Activated CD8-positive, alpha-beta memory T cell treated with anti-CD3 and anti-CD28 coated beads, Interleukin-2, amount 50 U/mL, for 24 hours (primary cell): ENCODE data around the gene LOC128125822.
"Not testable (repeated sequence)": the region's sequence is repeated elsewhere in the genome, so short reads cannot be mapped to it uniquely, and the experiment has no call there.

Experiments used
- DNase-seq: peaks from one replicate; pipeline ENCODE4 v3.0.0-alpha.2; 2020; ENCODE audit errors: extremely low read depth

Gene LOC128125822

DNA sequence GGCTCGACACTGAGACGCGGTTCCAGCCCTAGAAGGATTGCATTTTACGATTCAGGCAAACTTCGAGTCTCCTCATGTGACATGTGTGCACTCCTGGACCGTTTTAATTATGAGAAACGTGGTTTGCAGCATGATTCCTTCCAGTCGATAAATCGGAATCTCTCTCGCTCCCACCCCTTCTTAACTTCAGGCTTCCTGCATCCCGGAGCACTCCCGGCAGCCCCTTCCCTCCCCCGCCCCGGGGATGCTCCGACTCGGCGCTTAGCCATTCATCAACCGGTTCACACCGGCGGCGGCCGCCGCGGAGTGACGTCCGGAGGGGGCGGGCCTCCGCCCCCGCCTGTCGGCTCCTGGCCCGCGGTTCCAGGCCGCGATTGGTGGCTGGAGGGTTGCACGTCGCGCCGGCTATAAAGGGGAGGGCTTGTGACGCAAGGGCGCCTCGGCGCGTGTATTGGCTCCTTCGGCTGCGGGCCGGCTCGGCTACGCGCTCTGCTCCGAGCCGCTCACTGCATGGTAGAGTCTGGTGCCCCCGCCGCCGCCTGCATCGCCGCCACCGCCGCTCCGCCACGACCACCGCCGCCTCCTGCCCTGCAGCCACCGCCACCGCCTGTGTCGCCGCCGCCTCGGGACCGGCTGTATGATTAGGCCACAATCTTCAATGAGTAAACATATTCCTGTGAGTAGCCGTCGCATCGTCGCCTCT, at the start of gene LOC128125822, which contains the start of gene PTP4A1:
TSS of gene LOC128125822 (plus strand) at position 437 of the 703 bp plus-strand sequence.
TSS of gene PTP4A1 (plus strand) at position 437 of the 703 bp plus-strand sequence. CDS start 4,401 bp downstream, outside the sequence.
- DNase-seq, result peak; percentile 88

DNA sequence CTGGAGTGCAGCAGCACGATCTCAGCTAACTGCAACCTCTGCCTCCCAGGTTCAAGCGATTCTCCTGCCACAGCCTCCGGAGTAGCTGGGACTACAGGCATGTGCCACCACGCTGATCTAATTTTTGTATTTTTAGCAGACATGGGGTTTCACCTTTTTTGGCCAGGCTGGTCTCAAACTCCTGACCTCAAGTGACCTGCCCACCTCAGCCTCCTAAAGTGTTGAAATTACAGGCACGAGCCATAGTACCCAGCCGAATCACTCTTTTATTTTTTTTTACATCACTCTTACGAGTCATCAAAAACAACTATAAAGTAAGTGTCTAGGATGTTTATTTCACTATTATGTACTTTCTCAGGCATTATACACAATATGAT, 49.4 kb upstream of the LOC128125822 start:
- not testable (repeated sequence) for DNase-seq

DNA sequence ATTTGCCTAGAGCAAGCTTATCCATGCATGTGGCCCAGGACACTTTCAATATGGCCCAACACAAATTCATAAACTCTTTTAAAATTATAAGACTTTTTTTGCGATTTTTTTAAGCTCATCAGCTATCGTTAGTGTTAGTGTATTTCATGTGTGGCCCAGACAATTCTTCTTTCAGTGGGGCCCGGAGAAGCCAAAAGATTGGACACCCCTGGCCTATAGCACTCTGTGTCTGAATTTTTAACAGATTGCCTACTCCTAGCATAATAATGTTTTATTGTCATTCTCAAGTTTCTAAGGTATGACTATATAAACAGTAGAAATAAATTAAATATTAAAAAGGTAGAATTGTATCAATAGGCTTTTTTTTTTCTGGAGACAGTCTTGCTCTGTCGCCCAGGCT, 48.6 kb upstream of the LOC128125822 start:
- DNase-seq, result no peak

DNA sequence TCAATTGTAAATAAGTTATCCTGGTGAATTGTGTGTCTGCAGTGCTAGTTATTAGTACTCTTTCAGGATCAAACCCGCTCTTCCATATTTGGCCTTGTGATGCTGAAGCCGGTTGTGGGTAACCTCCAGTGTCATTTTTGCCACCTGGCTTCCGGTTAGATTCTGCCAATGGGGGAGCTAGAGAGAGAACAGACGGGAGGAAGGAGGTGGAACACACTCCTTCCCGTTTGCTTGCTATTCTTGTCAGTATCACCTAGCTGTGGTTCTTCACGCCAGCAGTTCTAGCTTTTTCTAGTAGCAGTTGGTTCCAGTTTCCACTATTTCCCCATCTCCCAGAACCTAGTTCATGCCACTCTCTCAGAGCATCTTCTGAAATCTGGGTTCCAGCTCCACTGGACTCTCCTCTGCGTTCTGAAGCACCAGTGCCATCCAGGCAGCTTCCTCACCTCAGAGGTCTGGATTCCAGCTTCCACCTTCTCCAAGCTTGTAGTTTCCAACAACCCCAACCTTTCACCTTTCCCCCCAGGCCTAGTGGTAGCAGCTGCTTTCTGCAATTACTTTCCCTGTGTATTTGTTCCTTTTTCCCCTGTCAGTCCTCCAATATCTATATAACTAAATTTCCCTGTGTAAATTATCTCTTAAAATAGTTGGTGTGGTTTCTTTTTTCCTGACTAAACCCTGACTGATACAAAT, 46.9 kb upstream of the LOC128125822 start:
- no peak for DNase-seq

DNA sequence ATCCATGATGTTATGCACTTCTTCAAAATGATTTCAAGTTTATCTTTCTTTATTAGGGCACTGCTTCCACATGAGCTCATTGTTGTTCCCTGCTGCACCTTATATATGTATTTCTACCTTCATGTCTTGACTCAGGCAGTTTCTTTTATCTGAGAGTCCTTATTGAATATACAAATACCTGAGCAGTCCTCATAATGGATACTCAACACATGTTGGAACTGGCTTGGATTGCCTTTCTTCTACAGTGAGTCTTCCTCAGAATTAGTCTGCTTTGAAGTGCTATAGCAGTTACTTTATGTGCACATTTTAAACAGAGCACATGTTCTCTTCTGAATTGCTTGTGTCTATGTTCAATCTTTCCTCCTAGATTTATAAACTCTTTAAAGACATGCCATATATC, 45.3 kb upstream of the LOC128125822 start:
- no peak for DNase-seq

DNA sequence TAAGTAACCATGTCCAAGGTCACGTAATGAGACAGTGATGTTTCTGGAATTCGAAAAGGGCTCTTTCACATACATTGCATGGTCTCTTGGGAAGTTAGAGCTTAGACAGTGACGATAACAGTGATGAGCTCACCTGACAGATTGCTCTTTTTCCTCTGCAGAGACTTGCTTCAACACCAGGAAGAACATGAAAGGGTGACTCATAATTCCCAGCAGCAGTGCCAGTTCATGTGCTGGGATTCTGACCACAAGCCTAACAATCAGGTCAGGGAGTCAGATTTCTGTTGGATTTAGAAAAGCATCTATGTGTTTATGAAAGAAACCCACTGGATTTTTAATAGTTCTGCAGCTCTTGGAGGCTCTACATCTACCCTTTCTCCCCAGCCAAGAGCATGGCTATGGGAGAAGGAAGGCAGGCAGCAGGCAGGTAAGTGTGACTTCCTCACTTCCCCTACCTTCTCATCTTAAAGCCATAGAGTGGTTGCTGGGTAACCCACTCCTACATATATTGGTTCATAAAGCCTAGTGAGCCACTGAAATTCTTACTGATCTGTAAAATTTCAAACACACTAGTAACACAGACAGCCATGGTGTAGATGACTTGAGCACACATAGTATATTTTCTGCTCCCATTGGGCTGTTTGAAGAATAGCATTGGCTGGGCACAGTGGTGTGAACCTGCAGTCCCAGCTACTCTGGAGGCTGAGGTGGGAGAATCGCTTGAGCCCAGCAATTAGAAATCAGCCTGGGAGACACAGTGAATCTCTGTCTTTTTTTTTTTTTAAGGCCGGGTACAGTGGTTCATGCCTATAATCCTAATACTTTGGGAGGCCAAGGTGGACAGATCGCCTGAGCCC, 44.4 kb upstream of the LOC128125822 start:
- DNase-seq, result no peak

DNA sequence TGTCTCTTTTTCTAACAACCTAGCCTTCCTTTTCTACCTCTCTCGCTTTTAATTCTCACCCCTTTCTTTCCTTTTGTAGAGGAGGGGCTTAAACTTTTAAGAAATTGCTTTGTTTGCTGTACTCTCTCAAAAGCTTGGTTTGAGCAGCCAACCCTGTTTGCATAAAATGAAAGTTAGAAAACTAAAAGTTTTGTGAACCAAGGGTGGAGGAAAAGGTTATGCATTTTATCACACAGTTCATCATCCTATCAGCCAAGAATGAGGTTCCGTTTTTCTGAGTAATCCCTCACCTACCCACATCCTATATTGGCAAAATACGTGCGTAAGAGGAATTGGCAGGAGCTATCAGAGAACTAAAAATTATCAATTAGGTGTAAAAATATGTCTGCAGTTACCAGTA, 42.8 kb upstream of the LOC128125822 start:
- DNase-seq, result no peak

DNA sequence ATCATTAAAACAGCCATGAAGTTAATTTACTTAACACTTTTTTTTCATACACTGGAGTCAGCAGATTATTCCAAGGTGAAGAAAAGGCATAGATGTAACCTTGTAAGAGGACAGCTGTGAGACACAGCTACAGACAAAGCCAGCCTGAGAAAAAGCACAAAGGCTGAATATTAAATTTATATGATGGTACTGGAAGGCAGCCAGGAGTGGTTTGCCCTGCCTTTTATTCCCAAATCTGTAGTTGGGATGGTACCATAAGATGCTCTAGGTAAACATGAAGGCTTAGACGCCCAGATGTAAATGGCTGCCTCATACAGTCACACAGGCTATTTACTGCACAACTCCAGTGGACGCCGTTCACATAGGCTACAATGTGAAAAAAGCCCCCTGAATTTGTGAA, 42.1 kb upstream of the LOC128125822 start:
- DNase-seq, result no peak

DNA sequence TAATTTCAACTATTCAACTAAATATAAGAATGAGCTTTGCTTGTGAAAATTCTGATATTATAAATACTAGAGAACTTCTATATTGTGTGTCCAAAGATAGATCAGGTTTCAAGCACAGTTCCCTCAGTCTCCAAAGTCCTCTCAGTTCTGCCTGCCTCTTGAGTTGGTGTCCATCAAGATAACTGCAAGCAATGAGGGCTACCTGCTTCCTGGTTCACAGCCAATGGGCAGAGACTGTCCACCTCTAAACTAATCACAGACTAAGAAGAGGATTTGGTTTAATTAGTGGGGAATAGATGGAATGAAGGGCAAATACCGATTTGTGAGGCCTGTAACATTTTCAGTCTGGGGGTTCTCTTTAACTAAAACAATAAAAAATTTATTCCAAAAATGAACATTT, 41.3 kb upstream of the LOC128125822 start:
- DNase-seq, result no peak

DNA sequence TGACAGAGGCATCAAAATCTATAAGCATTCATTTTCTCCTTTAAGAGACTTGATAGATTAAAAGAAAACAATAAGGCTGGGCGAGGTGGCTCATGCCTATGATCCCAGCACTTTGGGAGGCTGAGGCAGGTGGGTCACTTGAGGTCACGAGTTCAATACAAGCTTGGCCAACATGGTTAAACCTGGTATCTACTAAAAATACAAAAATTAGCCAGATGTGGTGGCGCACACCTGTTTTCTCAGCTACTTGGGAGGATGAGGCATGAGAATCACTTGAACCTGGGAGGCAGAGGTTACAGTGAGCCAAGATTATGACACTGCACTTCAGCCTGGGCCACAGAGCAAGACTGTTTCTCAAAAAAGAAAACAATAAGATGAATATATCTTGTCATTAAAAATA, 39.3 kb upstream of the LOC128125822 start:
- no peak for DNase-seq

DNA sequence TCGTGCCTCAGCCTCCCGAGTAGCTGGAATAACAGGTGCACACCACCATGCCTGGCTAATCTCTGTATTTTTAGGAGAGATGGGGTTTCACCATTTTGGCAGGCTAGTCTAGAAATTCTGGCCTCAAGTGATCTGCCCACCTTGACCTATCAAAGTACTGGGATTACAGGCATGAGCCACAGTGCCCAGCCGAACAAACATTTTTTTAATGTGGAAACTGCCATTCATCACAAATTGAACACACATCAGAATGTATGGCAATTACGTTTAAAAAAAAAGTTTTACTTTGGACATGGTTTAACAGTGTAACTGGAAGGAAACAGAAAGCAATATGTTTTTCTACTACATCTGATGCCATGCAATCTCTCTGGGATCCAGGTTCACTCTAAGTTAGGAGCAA, 38.3 kb upstream of the LOC128125822 start:
- no peak for DNase-seq

DNA sequence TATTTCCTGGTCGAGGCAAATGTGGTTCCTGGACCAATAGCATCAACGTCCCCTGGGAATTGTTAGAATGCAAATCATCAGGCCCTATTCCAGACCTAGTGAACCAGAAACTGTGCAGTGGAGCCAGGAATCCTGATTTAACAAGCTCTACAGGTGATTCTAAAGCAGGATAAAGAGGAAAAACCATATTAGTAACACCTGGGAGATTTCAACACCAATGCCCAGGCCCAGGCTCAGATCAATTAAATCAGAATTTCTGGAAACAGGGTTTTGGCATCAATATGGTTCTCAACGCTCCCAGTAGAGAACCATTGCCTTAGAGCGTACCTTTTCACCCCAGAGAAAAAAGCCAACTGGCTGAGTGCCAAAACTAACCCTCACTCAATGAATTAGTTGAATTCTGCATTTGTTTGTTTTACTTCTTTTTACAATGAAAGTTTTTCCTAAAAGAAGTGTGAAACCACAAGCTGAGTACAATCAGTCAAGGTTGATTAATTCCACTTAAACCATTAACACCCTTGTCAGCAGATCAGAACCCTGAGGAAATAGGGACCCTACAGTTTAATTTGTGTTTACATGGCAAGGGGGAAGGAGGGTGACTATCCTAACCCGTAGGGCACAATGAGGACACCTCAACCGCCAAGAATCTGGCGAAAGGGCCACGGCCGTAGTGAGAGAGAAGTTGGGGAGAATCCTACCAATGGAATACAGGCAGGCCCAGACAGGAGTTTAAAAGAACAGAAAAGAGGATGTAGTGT, 34.9 kb upstream of the LOC128125822 start:
- no peak for DNase-seq

DNA sequence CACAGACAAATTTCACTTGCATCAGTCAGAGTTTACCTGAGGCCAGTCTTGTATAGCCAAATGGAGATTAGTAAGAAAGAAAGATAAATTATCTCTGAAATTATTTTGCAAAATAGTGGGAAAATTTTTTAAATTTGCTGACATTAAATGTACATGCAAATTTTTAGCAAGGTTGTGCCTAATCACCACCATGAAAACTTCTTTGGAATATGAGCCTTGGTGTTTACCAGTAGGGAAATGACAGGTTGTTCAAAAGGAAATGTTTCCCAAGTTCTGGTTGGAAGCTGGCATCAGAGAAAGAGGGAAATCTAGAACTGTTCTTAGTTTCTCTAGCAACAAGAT, 34.4 kb upstream of the LOC128125822 start:
- DNase-seq, result no peak

DNA sequence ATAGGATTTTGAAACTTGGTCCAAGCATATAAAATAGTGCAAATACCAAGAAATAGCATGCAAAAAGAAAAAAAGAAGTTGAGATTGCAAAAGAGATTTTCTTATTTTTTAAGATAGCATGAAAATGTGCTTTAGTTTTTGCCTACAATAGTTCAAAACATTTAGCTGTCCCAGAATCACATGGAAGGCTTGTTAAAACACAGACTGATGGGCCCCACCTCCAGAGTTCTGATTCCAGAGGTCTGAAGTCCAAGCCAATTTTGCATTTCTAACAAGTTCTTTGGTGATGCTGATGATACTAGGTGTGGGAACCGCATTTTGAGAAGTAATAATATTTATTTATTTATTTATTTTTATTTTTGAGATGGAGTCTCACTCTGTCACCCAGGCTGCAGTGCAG, 33.7 kb upstream of the LOC128125822 start:
- no peak for DNase-seq

DNA sequence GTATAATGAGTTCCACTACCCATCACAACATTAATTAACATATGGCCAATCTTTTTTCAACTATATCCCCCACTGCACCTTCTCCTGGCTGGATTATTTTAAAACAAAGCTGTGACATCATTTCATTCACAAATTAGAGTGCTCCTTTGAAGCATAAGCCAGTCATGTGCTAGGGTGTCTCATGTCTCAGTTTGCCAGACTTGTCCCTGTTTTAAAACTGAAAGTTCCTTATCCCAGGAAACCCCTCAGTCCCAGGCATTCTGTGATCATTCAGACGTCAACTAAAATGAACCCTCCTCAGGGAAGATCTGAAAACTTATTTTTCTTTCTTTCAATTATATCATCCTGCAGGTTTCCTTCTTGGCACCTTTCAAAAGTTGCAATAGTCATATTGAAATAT, 29.3 kb upstream of the LOC128125822 start:
- no peak for DNase-seq

DNA sequence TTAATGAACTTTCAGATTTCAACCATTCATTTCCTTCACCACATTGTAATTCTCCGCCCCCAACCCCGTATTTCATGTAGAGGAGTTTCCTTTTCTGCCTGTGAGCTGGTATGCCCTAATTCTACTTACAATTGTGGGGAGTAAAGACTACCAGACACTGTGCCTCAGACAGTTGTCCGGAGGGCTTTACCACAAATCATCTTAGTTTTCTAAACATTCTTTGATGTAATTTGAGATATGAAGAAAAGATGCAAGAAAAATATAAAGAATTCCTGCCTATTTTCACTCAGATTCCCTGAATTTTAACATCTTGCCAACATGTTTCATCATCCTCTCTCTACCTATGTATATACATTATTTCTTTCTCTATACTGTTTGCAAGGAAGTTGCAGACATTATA, 28.3 kb upstream of the LOC128125822 start:
- DNase-seq, result no peak

DNA sequence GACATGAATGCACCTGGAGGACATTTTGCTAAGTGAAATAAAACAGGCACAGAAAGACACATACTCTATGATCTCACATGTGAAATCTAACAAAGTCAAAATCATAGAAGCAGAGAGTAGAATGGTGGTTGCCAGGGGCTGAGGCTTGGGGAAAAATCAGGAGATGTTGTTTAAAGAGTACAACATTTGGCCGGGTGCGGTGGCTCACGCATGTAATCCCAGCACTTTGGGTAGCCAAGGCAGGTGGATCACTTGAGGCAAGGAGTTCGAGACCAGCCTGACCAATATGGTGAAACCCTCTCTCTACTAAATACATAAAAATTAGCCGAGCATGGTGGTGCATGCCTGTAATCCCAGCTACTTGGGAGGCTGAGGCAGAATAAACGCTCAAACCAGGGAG, 26.0 kb upstream of the LOC128125822 start:
- no peak for DNase-seq

DNA sequence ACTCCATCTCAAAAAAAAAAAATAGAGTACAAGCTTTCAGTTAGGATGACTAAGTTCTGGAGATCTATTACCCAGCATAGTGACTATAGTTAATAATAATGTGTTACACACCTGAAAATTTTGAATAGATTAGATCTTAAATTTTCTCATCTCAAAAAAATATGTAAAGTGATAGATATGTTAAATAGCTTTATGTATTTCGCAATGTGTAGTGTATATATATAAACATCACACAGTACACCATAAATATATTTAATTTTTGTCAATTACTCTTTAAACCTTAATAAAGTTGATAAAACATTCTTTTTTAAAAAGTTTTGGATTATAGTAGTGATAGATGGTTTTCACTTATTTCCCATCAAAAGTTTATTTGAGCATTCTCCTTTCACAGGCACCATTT, 25.6 kb upstream of the LOC128125822 start:
- DNase-seq, result no peak

DNA sequence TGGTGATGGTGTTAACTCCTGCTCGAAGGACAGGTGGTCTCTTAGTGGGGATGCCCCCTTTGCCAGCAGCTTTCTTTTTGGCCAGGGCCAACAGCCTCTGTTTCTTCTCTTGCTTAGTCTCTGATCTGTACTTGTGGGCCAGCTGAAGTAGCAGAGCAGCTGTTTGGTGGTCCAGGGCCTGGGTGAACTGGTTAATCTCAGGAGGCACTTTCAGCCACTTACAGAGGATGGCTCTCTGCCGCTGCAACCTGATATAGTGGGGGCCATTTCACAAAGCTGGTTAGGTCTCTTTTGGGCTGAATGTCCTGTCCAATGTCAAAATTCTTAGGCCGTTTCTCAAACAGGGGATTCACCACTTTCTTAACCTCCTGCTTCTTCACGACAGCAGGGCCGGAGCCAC, 23.2 kb upstream of the LOC128125822 start:
- DNase-seq, result no peak

DNA sequence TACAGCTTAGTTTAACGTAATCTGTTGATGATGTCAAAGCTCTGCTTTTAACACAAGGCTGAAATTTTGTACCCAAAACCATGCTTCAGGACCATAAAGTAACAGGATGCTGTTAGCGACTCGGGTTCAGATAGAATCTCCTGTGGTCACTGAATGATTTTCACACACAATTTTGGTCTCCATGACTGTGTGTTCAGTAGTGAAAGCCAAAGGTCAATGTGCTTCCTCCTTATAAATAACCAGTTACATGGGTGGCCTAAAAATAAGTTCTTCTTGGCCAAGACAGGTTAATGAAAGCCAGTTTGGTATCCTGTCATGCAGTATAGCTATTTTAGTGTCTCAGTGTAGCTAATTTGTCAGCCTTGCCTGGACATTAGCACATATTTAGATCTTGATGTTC, 19.1 kb upstream of the LOC128125822 start:
- DNase-seq, result no peak

DNA sequence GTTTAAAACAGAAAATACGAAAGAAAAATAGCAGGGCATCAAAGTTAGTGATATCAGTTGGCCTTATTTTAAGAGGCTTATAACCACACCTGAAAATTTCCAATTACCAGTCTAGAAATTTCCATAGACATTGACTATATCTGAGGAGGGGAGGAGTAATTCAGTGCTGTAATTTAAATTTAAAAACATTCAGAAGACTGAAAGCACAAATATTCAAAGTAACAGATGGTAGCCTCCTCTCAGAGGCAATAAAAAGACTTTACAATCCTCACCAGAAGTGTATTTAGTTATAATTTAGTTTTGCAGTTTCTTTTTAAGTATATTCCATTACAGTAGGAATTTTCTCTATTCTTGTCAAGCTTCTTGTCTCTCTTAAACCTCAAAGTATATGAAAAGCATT, 18.4 kb upstream of the LOC128125822 start:
- DNase-seq, result no peak

DNA sequence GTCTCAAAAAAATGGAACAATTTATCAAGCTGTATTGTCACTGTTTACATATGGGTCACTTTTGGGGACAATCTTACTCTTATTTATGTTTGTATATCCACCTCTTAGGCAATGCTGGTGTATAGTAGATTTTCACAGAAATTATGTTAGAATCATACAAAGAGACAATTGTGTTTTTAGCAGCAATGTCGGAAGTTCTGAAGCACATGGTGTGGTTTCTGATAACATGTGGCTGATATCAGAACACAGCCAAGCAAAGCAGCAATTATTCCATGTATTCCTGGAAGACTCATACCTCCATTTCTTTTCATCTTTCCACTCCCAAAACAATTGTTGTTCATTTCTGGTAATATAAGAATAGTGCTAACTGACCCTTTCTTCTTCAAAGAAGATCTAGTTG, 17.5 kb upstream of the LOC128125822 start:
- DNase-seq, result no peak
